Activated naive CD8-positive, alpha-beta T cell treated with anti-CD3 and anti-CD28 coated beads, Interleukin-2, amount 10 ng/mL, durations not matched to agents 7 days and 5 days (primary cell): Measurements from ENCODE around the gene COL13A1. TPM values are rescaled to one million over a fixed set of nuclear protein-coding genes. Genes with fewer than 3 reads are reported as not detected.

Experiments used
- ATAC-seq: fragments of 150-1000 bp; cut with Tn5 transposase; one replicate; pipeline ENCODE4 v1.10.0; 2021; ENCODE audit warnings: low read depth, moderate library complexity
- POLR2A ChIA-PET: fragments of 350-600 bp; sonication (Branson Sonifier 250); formaldehyde crosslinking; loops from one replicate; lab custom pipeline; 2021; ENCODE audit warnings: antibody characterized with exemption; lab: Charles Lee
- DNase-seq: peaks from one replicate; pipeline ENCODE4 v3.0.0; 2021
- H3K27ac Mint-ChIP-seq: one replicate; pipeline ENCODE4 v1.8.0; 2022; ENCODE audit warnings: mild to moderate bottlenecking, mixed read lengths
- H3K27me3 Mint-ChIP-seq: one replicate; pipeline ENCODE4 v1.8.0; 2022; ENCODE audit warnings: mild to moderate bottlenecking, moderate library complexity, mixed read lengths
- H3K36me3 Mint-ChIP-seq: one replicate; pipeline ENCODE4 v1.8.0; 2021; ENCODE audit warnings: mild to moderate bottlenecking, mixed read lengths
- H3K4me1 Mint-ChIP-seq: one replicate; pipeline ENCODE4 v1.8.0; 2021; ENCODE audit warnings: mixed read lengths
- H3K4me3 Mint-ChIP-seq: one replicate; pipeline ENCODE4 v1.8.0; 2022; ENCODE audit warnings: mild to moderate bottlenecking, moderate library complexity, mixed read lengths
- H3K9me3 Mint-ChIP-seq: one replicate; pipeline ENCODE4 v1.8.0; 2021; ENCODE audit warnings: mixed read lengths
- total RNA-seq, 2 experiments: library from RNA; stranded (reverse); gene quantifications; one replicate each; pipeline ENCODE4 v1.2.3, GENCODE V29; 2021

The COL13A1 gene
- total RNA-seq, 2 experiments from 2014 or later: not detected

DNA sequence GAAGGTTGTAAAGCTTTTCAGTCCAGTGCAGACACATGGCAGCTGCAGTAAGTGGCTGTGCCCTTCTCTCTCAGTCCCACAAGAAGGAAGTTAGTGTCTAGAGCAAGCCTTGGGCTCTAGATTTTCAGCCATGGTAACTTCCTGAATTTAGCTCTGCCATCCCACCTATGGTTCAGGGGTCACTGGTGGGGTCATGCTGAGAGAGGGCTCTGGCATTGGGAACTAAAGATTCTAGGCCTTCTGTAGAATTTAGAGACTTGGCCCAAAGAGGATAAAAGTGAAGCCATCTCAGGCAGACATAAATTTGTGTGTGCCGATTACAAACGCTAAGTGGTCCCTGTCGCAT is 113.5 kb downstream of the COL13A1 start:
- DNase-seq (no peak), ATAC-seq (no peak)
- Mint-ChIP-seq H3K27me3 (peaks cover 5% of the 10 kb centered on the region), H3K27ac (no peak overlapping the region), H3K36me3 (no peaks in the 10 kb centered on the region), H3K4me3 (no peak overlapping the region), H3K4me1 (no peaks in the 10 kb centered on the region), H3K9me3 (no peaks in the 10 kb centered on the region)
- POLR2A ChIA-PET: no interaction called here

DNA sequence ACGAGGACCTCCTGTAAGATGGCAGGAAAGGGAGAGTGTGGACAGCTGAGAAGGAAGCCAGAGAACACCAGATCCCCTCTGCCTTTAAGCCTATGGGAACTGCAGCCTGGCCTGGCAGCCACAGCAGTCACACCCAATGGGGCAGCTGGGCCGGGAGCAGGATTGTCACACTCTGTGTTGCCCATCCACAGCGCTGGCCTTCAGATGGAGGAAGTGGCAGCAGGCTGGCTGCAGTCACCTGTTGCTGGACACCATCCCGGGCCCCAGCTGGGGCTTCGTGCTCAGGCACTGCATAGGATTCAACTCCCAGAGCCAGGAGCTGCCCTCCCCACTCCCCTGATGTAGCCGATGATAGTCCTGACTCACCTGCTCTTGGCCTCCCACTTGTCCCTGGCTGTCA is 114.4 kb downstream of the COL13A1 start:
- DNase-seq (no peak), ATAC-seq (no peak)
- Mint-ChIP-seq H3K27me3 (peaks cover 7% of the 10 kb centered on the region), H3K27ac (no peak overlapping the region), H3K9me3 (no peaks in the 10 kb centered on the region), H3K4me1 (no peaks in the 10 kb centered on the region), H3K4me3 (no peak overlapping the region), H3K36me3 (no peaks in the 10 kb centered on the region)
- POLR2A ChIA-PET: no interaction called here

DNA sequence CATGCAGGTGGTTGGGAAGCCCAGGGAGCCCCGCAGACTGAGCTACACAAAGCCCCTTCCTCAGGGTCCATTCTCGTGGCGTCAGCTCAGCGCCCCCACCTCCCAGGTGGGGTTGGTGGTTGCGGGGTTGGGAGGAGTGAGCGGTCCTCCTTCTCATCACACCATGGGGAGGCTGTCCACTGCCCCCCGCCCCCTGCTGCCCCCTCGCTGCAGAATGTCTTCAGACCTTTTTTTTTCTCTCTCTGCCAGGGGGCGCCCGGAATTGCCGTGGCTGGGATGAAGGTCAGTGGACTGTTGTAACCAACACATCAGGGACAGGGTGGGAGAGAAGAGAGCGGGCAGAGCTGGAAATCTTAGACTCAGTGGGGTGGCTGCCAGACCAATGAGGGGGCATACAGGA is 116.3 kb downstream of the COL13A1 start:
- POLR2A ChIA-PET: no interaction called here
- H3K27me3 Mint-ChIP-seq: peaks cover 7% of the 10 kb centered on the region
- no peak for DNase-seq
- no peak overlapping the region for H3K4me3 Mint-ChIP-seq
- no peaks in the 10 kb centered on the region for H3K4me1 Mint-ChIP-seq
- ATAC-seq: no peak
- H3K27ac Mint-ChIP-seq: no peak overlapping the region
- no peaks in the 10 kb centered on the region for H3K9me3 Mint-ChIP-seq
- no peaks in the 10 kb centered on the region for H3K36me3 Mint-ChIP-seq

GRCh38 chr10:69919250-69919649 is 117.5 kb downstream of the COL13A1 start:
- Mint-ChIP-seq H3K27me3 (peaks cover 5% of the 10 kb centered on the region), H3K36me3 (no peaks in the 10 kb centered on the region), H3K4me3 (no peak overlapping the region), H3K27ac (no peak overlapping the region), H3K4me1 (no peaks in the 10 kb centered on the region), H3K9me3 (no peaks in the 10 kb centered on the region)
- ATAC-seq (no peak), DNase-seq (no peak)
- POLR2A ChIA-PET: no interaction called here

DNA sequence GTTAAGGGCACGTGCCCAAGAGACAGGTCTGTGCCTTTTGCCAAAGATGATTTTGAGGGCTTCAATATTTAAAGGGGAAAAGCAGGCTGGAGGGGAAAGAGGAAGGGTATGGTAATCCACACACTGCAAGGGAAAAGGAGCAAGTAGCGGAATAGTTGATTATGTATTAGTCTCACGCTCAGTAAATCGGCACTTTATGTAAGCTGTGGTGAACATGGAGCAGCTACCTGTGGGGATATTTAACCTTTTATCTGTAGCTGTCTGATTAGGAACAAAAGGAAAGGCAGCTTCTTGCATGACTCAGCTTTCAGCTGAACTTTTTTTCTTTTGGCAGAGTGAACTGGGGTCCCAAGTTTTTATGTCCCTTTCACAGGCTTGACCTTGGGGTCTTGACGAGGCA is 123.4 kb downstream of the COL13A1 start:
- DNase-seq (no peak), ATAC-seq (no peak)
- Mint-ChIP-seq H3K36me3 (no peaks in the 10 kb centered on the region), H3K4me3 (no peak overlapping the region), H3K27me3 (peaks cover 7% of the 10 kb centered on the region), H3K4me1 (no peaks in the 10 kb centered on the region), H3K27ac (no peak overlapping the region), H3K9me3 (no peaks in the 10 kb centered on the region)
- POLR2A ChIA-PET: no interaction called here

- POLR2A ChIA-PET: no interaction called here
- no peaks in the 10 kb centered on the region for H3K4me1 Mint-ChIP-seq
Measured at GRCh38 chr10:69928339-69928738, 126.6 kb downstream of the COL13A1 start.

GRCh38 chr10:69929575-69929974 is 127.9 kb downstream of the COL13A1 start:
- DNase-seq: no peak
- peaks cover 2% of the 10 kb centered on the region for H3K27me3 Mint-ChIP-seq
- POLR2A ChIA-PET: interaction anchor here (0.5 kb wide), 1 partner anchor 16 kb away, joined by 3 read pairs; no protein-coding TSS in a partner anchor
- no peaks in the 10 kb centered on the region for H3K36me3 Mint-ChIP-seq
- H3K4me3 Mint-ChIP-seq: no peak overlapping the region
- no peaks in the 10 kb centered on the region for H3K9me3 Mint-ChIP-seq
- no peak for ATAC-seq
- no peaks in the 10 kb centered on the region for H3K4me1 Mint-ChIP-seq
- H3K27ac Mint-ChIP-seq: no peak overlapping the region

More at GRCh38 chr10:69928339-69928738, 126.6 kb downstream of the COL13A1 start:
- Mint-ChIP-seq H3K4me3 (no peak overlapping the region), H3K9me3 (no peaks in the 10 kb centered on the region), H3K27ac (no peak overlapping the region), H3K27me3 (peaks cover 4% of the 10 kb centered on the region), H3K36me3 (no peaks in the 10 kb centered on the region)
- no peak for ATAC-seq
- DNase-seq: no peak

DNA sequence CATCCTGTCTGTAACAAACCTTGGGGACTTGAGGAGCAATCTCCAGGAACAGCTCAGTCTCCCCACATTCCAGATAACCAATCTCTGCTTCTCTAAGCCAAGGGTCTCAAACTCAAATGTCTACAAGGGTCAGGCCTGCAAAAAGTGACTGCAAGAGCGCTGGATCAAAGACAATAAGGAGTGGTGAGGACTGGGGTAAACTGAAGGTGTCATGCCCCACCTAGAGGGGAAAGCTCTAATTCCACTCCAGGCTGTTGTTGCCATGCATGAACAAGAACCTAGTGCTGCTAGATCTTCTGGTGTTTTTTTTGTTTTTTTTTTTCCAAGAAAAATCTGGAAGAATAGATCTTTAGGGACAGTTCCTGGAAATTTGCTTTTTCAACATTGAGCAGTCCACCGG is 133.1 kb downstream of the COL13A1 start:
- H3K9me3 Mint-ChIP-seq: no peaks in the 10 kb centered on the region
- DNase-seq: no peak
- no peak for ATAC-seq
- no peak overlapping the region for H3K4me3 Mint-ChIP-seq
- H3K27ac Mint-ChIP-seq: no peak overlapping the region
- H3K4me1 Mint-ChIP-seq: no peaks in the 10 kb centered on the region
- POLR2A ChIA-PET: interaction anchor here (0.5 kb wide), 1 partner anchor 56 kb away, joined by 4 read pairs; no protein-coding TSS in a partner anchor
- no peaks in the 10 kb centered on the region for H3K36me3 Mint-ChIP-seq
- peaks cover 2% of the 10 kb centered on the region for H3K27me3 Mint-ChIP-seq

GRCh38 chr10:69936091-69936490 is 134.4 kb downstream of the COL13A1 start:
- no peaks in the 10 kb centered on the region for H3K27me3 Mint-ChIP-seq
- H3K4me3 Mint-ChIP-seq: no peak overlapping the region
- POLR2A ChIA-PET: no interaction called here
- DNase-seq (no peak), ATAC-seq (no peak)
- H3K36me3 Mint-ChIP-seq: no peaks in the 10 kb centered on the region
- H3K27ac Mint-ChIP-seq: no peak overlapping the region
- no peaks in the 10 kb centered on the region for H3K4me1 Mint-ChIP-seq
- peaks cover 3% of the 10 kb centered on the region for H3K9me3 Mint-ChIP-seq

- POLR2A ChIA-PET: no interaction called here
- ATAC-seq: no peak
- H3K4me1 Mint-ChIP-seq: no peaks in the 10 kb centered on the region
- no peak for DNase-seq
- no peaks in the 10 kb centered on the region for H3K27me3 Mint-ChIP-seq
- H3K9me3 Mint-ChIP-seq: peaks cover 3% of the 10 kb centered on the region
- no peaks in the 10 kb centered on the region for H3K36me3 Mint-ChIP-seq
- H3K4me3 Mint-ChIP-seq: no peak overlapping the region
- no peak overlapping the region for H3K27ac Mint-ChIP-seq
Measured at GRCh38 chr10:69938541-69938991, 136.9 kb downstream of the COL13A1 start.

- H3K4me1 Mint-ChIP-seq: no peaks in the 10 kb centered on the region
- POLR2A ChIA-PET: no interaction called here
- no peaks in the 10 kb centered on the region for H3K36me3 Mint-ChIP-seq
- H3K9me3 Mint-ChIP-seq: peaks cover 3% of the 10 kb centered on the region
- DNase-seq (no peak), ATAC-seq (no peak)
- no peak overlapping the region for H3K4me3 Mint-ChIP-seq
- no peak overlapping the region for H3K27ac Mint-ChIP-seq
- H3K27me3 Mint-ChIP-seq: no peaks in the 10 kb centered on the region
Measured at GRCh38 chr10:69939061-69939460, 137.4 kb downstream of the COL13A1 start.

DNA sequence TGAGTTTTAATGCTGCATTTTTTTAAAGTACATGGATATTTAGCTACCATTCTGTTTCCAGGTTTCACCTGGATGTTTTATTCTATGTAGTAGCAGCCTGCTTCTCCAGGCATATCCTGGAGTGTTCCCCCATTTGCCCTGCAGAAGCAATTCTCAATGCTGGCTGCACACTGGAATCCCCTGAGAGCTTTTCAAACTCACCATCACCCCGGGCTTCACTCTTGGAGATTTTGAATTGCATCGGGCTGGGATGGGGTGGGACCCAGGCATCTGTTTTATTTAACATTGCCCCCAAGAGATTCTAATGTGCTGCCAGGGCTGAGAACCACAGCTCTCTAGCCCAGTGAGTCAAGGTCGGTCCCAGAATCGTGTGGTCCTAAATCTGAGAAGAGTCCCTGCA is 137.8 kb downstream of the COL13A1 start:
- DNase-seq (no peak), ATAC-seq (no peak)
- Mint-ChIP-seq H3K27ac (no peak overlapping the region), H3K36me3 (no peaks in the 10 kb centered on the region), H3K27me3 (no peaks in the 10 kb centered on the region), H3K4me3 (no peak overlapping the region), H3K9me3 (peaks cover 3% of the 10 kb centered on the region), H3K4me1 (no peaks in the 10 kb centered on the region)
- POLR2A ChIA-PET: no interaction called here

DNA sequence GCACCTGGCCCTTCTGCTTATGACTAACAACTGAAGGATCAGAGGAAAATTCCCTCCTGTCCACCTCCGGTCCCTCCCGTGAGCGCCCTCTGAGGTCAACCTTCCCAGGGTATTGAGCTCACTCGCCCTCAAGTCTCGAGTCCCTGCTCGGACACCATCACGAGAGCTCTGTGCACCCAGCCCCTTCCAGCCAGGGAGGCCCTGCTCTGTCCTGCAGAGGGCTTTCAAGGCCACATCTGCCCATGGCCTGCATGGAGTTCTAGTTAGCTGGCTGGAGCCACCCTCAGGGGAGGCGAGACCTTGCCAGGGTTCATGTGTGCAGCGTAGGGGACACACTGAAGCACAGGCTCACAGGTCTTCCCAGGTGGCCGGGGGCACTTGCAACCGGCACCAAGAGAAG is 140.0 kb downstream of the COL13A1 start:
- no peak for DNase-seq
- H3K27ac Mint-ChIP-seq: no peak overlapping the region
- H3K36me3 Mint-ChIP-seq: no peaks in the 10 kb centered on the region
- H3K4me3 Mint-ChIP-seq: no peak overlapping the region
- POLR2A ChIA-PET: no interaction called here
- ATAC-seq: no peak
- no peaks in the 10 kb centered on the region for H3K27me3 Mint-ChIP-seq
- no peaks in the 10 kb centered on the region for H3K4me1 Mint-ChIP-seq
- H3K9me3 Mint-ChIP-seq: peaks cover 3% of the 10 kb centered on the region

DNA sequence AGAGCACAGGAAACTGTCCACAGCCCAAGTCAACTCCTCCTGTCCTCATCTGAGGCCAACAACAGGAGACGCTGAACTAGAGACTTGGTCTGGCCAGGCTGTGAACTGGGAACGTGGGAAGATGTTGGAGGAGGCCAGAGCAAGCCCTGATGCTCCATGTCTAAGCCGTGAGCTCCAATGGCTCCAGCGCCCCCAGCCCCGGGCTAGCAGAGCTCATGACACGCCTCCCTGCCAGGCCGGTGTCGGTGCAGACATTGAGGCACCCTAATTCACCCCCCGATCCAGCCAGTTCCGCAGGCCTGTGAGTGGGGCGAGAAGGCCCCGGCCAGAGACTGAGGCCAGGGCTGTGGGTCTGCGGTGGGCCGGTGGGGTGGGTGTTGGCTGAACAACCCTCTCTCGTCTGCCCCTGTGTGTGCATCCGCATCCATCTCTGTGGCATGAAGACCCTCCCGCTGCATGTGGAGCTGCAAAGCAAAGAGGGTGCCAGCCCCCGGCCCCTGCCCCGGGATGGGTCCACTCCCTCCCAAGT is 141.7 kb downstream of the COL13A1 start:
- POLR2A ChIA-PET: no interaction called here
- no peak overlapping the region for H3K27ac Mint-ChIP-seq

DNA sequence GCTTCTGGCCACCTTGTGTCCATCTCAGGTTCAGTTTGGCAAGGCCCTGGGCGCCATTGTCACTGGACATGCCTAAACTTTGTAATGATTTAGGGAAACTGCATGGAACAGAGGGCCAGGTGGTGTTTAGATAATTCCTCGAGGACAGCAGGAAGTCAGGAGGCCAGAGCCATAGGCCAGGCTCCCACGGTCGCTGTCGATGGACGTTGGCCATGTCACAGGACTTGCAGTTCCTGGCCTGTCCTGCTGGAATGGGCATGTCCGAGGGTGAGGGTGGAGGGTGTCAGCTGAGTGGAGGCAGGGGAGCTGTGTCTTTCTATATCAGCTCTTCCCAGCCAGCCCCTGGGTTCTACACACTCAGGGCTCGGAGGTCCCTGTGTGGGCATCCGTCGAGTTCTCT is 143.1 kb downstream of the COL13A1 start:
- Mint-ChIP-seq H3K27me3 (peaks cover 2% of the 10 kb centered on the region), H3K4me1 (no peaks in the 10 kb centered on the region), H3K27ac (no peak overlapping the region), H3K4me3 (no peak overlapping the region), H3K36me3 (no peaks in the 10 kb centered on the region), H3K9me3 (peaks cover 3% of the 10 kb centered on the region)
- ATAC-seq (no peak), DNase-seq (no peak)
- POLR2A ChIA-PET: no interaction called here

More for the DNA sequence above, 141.7 kb downstream of the COL13A1 start:
- Mint-ChIP-seq H3K9me3 (peaks cover 3% of the 10 kb centered on the region), H3K36me3 (no peaks in the 10 kb centered on the region), H3K4me3 (no peak overlapping the region), H3K27me3 (peaks cover 2% of the 10 kb centered on the region), H3K4me1 (no peaks in the 10 kb centered on the region)
- no peak for ATAC-seq
- DNase-seq: no peak
